SIG-M5 treated with dmso at 0.1 percent for 504 hours (cell line): ENCODE measurements around the gene IL1F10.
A peak's percentile ranks its signal among the peaks of the same experiment; 100 is the strongest.

ENCODE experiments used
- DNase-seq: peaks from one replicate; lab custom pipeline; 2025; ENCODE audit not compliant: unreplicated experiment; lab: John Stamatoyannopoulos, UW

IL1F10 gene

DNA sequence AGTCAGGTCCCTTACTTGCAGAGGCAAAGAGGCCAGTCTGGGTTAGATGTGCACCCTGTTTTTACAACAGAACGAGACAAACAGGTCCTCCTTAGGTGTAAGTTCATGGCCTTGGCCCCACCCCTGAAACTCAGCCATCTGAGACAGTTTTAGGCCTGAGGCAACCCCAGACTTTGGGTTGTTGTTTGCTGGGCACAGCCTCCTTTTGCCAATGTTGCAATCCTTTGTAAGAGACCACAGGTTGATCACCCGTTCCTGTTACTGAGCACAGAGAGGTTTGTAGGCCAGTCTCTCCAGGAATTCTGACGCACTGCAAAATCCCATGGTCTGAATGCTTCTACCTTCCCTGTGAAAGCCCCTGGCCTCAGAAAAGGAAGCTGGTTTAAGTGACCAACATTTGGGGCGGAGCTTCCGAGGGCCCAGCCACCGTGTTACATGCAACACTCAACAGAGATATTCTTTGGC lies 44.1 kb downstream of the IL1F10 start:
- peak; percentile 65 for DNase-seq

DNA sequence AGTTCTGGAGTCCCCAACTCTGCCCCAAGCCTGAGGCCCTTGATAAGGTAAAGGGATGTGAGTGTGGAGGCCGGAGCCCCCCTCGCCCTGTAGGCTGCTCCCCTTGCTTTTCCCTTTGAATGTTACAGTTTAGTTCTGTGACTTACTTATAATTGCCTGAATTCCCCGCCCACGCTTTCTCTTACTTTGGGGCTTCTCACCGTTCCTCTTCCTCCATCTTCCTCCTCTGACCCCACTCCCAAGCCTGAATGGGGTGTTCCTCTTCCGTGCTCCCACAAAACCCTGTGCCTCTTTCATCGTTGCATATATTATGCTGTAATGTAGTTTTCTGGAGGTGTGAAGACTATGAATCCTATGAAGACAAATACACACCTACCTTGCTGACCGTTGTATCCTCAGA lies 44.7 kb downstream of the IL1F10 start:
- DNase-seq: no peak

DNA sequence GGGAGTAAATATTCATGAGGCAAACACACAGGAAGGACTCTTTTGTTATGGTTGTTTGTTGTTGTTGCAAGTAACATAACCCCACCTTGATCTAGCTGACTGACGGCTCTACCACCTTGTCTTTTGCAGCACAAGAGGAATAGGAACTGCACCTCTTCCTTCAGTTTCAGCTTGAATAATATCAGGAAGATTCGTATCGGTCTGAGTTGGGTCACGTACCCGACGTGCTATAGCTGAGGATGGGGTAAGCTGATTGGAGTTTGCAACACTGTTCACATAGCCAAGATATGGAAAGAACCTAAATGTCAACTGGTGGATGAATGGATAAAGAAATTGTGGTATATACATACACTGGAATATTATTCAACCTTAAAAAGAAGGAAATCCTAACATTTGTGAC lies 45.1 kb downstream of the IL1F10 start:
- DNase-seq: no peak

- no peak for DNase-seq
Measured at GRCh38 chr2:113113807-113114206, 46.0 kb downstream of the IL1F10 start.

DNA sequence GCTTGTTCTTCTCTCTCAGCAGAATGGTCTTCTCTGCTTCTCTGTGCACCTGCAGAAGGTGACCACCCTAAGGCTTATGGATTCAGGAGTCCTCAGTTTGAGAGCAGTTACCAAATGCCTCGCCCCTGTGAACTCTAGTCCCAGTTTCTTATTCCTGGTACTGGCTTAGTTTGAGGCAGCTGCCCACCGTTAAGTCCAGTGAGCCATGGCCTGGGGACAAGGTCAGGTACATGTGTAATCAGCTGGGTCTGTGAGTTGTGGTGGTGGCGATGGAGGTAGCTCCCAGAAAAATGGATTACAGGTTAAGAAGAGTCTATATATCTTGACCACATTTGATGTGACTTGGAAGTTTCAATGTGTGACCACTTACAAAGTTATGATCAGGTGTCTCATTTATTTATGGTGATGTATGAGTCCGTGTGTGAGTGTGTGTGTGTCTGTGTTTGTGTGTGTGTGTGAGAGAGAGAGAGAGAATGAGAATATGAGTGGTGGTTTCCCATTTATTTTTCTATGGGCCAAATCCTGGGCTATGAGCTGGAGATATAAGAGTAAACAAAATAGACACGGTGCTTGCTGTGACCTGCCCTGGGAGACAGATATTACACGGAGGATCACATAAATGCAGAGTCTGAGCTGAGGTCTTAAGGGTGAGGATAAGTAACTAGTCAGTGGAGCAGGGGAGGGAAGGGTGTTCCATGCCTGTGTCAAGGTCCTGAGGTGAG lies 46.6 kb downstream of the IL1F10 start:
- DNase-seq: no peak

- DNase-seq: no peak
Measured at GRCh38 chr2:113114996-113115395, 47.2 kb downstream of the IL1F10 start.

DNA sequence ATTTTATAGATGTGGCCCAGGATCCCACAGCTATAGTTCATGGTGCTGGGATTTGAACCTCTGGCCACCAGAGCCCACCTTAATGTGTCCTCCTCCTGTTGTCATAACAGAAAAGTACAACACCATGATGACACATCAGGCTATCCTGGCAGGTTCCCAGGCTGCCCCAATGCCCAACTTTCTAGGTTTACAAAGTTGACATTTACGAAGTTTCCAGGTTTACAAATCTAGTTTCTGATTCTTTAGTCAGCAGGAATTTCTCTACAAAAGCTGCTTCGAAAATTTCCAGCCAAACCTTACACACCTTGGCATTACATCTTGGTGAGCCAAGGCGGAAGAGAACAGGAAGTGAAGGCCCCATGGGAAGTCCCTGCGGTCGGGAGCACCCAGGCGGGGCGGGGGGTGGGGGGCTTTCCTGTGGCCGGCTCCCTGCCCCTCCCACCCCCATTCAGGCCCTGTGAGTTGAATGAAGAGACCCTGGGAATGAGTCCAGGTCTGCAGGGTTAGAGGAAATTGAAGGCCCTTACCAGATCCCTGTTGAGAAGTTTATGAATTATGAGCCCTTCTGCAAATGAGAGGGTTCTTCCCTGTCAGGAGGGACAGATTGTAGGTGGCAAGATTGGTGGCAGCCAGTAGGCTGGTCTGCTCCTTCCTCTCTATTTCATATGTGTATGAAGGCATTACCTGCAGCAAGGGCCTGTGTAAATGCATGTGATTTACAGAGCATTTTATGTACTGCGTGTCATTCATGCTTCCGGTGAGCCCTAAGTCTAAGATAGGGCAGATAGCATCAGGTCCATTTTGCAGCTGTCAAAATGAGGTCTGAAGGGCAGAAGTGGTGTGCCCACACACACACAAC lies 48.6 kb downstream of the IL1F10 start:
- DNase-seq: no peak

- DNase-seq: peak; percentile 26
Measured at GRCh38 chr2:113117541-113118262, 49.9 kb downstream of the IL1F10 start.

DNA sequence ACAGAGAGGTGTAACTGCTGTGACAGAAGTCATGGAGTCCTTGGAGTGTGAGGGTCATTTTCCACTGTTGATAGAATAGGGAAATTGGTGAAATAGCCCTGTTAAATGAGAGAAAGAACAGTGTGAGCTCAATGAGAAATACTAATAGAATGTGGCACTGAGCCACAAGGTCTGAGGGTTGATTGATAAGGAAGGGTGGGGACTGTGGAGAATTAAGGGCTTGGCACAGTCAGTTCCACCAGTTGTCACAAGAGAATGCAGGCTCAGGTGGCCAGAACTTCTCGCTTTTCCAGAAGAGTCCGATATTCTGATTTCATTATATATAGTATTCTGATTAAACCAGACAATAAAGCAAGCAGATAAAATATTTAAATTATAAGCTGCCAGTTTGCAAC lies 50.5 kb downstream of the IL1F10 start:
- no peak for DNase-seq

GRCh38 chr2:113119111-113119510 lies 51.3 kb downstream of the IL1F10 start:
- no peak for DNase-seq

- no peak for DNase-seq
Measured at GRCh38 chr2:113120861-113121260, 53.1 kb downstream of the IL1F10 start.

DNA sequence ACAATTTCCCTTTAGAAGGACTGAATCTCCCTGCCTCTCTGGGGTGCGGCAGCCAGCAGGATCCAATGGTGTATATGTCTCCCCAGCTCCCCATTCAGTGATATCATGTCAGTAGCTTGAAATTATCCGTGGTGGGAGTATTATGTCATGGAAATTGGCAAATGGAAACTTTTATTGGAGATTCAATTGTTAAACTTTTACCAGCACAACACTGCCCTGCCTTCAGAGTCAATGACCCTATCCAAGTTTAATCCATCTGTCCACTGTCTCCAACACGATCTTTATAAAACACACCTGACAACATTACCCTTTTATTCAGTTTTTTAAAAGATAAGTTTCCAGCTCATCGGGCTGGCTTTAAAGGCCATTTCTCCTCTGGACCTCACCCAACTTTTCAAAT lies 54.6 kb downstream of the IL1F10 start:
- DNase-seq: no peak

DNA sequence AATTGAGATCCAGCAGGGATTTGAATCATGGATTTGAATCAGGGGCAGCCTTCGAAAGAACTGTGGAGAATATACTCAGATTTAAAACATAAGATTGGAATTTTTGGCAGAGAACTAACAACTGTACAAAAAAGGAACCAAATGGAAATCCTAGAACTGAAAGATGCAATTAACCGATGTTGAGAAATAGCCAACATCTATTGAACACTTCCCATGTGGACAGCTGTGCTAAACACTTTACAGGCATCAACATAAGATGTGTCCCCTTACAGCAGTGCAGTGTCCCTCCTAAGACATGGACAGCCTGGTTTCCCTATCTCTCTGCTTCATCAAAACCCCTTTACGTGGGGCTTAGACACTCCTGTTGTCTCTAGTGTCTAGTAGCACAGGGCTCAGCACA lies 56.0 kb downstream of the IL1F10 start:
- peak; percentile 75 for DNase-seq

- peak; percentile 74 for DNase-seq
Measured at GRCh38 chr2:113124181-113124961, 56.6 kb downstream of the IL1F10 start.
